Measurements from ENCODE around the gene TMEM86A.
A peak's percentile ranks its signal among the peaks of the same experiment; 100 is the strongest.

TMEM86A gene

GRCh38 chr11:18745251-18745650, 46.7 kb downstream of the TMEM86A start:
- Histone ChIP-seq H3K27ac (no peak overlapping the region), H3K4me3 (no peak overlapping the region)
- no peak for TF ChIP-seq CTCF (IDR thresholded peaks at IDR 0.05)
- DNase-seq (ENCODE audit: low spot score), result no peak

- Histone ChIP-seq H3K4me3 (no peak overlapping the region), H3K27ac (no peak overlapping the region)
- no peak for TF ChIP-seq CTCF (IDR thresholded peaks at IDR 0.05)
- DNase-seq (ENCODE audit: low spot score), result no peak
Measured at GRCh38 chr11:18748766-18749365, 50.3 kb downstream of the TMEM86A start.

- no peak for TF ChIP-seq CTCF (IDR thresholded peaks at IDR 0.05)
- DNase-seq (ENCODE audit: low spot score), result no peak
- peak overlapping the region in 1 of 2 donors; percentile 56 for H3K27ac ChIP-seq
- no peak overlapping the region for H3K4me3 ChIP-seq
Measured at GRCh38 chr11:18749681-18750319, 51.2 kb downstream of the TMEM86A start.

GRCh38 chr11:18750944-18751343, 52.4 kb downstream of the TMEM86A start:
- no peak for DNase-seq (ENCODE audit: low spot score)
- no peak overlapping the region for H3K27ac ChIP-seq
- TF ChIP-seq CTCF (IDR thresholded peaks at IDR 0.05), result no peak
- H3K4me3 ChIP-seq, result no peak overlapping the region

GRCh38 chr11:18752502-18752901, 53.9 kb downstream of the TMEM86A start:
- no peak for DNase-seq (ENCODE audit: low spot score)
- H3K4me3 ChIP-seq, result no peak overlapping the region
- no peak overlapping the region for H3K27ac ChIP-seq
- no peak for TF ChIP-seq CTCF (IDR thresholded peaks at IDR 0.05)

GRCh38 chr11:18754308-18754707, 55.7 kb downstream of the TMEM86A start:
- Histone ChIP-seq H3K27ac (no peak overlapping the region), H3K4me3 (no peak overlapping the region)
- no peak for TF ChIP-seq CTCF (IDR thresholded peaks at IDR 0.05)
- no peak for DNase-seq (ENCODE audit: low spot score)
